ENCODE results near the gene SNED1. TPM values are rescaled to one million over a fixed set of nuclear protein-coding genes. Genes with fewer than 3 reads are reported as not detected.

Gene SNED1
- polyA plus RNA-seq, 1 donor from 2014 or later = 0.32 TPM

DNA sequence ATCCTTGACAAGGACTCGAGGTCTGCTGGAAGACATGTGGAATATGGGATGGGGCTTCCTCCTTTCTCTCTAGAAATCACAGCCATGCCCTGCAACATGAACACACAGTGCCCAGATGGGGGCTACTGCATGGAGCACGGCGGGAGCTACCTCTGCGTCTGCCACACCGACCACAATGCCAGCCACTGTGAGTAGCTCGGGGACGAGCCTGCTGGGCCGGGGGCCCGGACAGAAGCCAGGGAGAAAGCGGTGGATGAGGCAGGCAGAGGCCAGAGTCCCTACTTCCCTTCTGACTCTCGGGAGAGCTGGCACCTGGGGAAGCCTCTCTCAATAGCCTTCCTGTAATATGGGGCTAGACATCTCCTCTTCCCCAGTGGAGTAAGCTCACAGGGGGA lies 50.5 kb downstream of the SNED1 start:
- H3K9me3 ChIP-seq (ENCODE audit: low read length) = no peaks in the 10 kb centered on the region
- TF ChIP-seq, protein P1, sequence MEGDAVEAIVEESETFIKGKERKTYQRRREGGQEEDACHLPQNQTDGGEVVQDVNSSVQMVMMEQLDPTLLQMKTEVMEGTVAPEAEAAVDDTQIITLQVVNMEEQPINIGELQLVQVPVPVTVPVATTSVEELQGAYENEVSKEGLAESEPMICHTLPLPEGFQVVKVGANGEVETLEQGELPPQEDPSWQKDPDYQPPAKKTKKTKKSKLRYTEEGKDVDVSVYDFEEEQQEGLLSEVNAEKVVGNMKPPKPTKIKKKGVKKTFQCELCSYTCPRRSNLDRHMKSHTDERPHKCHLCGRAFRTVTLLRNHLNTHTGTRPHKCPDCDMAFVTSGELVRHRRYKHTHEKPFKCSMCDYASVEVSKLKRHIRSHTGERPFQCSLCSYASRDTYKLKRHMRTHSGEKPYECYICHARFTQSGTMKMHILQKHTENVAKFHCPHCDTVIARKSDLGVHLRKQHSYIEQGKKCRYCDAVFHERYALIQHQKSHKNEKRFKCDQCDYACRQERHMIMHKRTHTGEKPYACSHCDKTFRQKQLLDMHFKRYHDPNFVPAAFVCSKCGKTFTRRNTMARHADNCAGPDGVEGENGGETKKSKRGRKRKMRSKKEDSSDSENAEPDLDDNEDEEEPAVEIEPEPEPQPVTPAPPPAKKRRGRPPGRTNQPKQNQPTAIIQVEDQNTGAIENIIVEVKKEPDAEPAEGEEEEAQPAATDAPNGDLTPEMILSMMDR (IDR thresholded peaks at IDR 0.05; ENCODE audit: poor library complexity, severe bottlenecking) = no peak
- TF ChIP-seq MXI1 (conservative IDR thresholded peaks at IDR 0.05; ENCODE audit: poor library complexity, severe bottlenecking) (no peak), POLR2AphosphoS5 (IDR thresholded peaks at IDR 0.05) (no peak), EZH2 (IDR thresholded peaks at IDR 0.05; ENCODE audit: borderline replicate concordance, insufficient read depth, low read length, poor library complexity, severe bottlenecking) (no peak), EP300 (conservative IDR thresholded peaks at IDR 0.05; ENCODE audit: poor library complexity, severe bottlenecking) (no peak), RAD21 (conservative IDR thresholded peaks at IDR 0.05) (no peak), SMC3 (conservative IDR thresholded peaks at IDR 0.05; ENCODE audit: poor library complexity) (no peak), TAF1 (IDR thresholded peaks at IDR 0.05; ENCODE audit: low read depth) (no peak)
- TF ChIP-seq, protein P2, sequence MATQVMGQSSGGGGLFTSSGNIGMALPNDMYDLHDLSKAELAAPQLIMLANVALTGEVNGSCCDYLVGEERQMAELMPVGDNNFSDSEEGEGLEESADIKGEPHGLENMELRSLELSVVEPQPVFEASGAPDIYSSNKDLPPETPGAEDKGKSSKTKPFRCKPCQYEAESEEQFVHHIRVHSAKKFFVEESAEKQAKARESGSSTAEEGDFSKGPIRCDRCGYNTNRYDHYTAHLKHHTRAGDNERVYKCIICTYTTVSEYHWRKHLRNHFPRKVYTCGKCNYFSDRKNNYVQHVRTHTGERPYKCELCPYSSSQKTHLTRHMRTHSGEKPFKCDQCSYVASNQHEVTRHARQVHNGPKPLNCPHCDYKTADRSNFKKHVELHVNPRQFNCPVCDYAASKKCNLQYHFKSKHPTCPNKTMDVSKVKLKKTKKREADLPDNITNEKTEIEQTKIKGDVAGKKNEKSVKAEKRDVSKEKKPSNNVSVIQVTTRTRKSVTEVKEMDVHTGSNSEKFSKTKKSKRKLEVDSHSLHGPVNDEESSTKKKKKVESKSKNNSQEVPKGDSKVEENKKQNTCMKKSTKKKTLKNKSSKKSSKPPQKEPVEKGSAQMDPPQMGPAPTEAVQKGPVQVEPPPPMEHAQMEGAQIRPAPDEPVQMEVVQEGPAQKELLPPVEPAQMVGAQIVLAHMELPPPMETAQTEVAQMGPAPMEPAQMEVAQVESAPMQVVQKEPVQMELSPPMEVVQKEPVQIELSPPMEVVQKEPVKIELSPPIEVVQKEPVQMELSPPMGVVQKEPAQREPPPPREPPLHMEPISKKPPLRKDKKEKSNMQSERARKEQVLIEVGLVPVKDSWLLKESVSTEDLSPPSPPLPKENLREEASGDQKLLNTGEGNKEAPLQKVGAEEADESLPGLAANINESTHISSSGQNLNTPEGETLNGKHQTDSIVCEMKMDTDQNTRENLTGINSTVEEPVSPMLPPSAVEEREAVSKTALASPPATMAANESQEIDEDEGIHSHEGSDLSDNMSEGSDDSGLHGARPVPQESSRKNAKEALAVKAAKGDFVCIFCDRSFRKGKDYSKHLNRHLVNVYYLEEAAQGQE (IDR thresholded peaks at IDR 0.05; ENCODE audit: borderline replicate concordance) = no peak
- no peaks in the 10 kb centered on the region for H3K79me2 ChIP-seq (replicated peaks; ENCODE audit: insufficient read depth, low read length)
- no peak overlapping the region for H3K27ac ChIP-seq (ENCODE audit: low read length)
- no peaks in the 10 kb centered on the region for H3F3A ChIP-seq (ENCODE audit: insufficient read depth, low read length, poor library complexity, severe bottlenecking)
- no peaks in the 10 kb centered on the region for H4K20me1 ChIP-seq (ENCODE audit: insufficient read depth)
- no peak overlapping the region for H3K4me3 ChIP-seq (ENCODE audit: low read length)
- peaks cover 26% of the 10 kb centered on the region for H3K27me3 ChIP-seq (ENCODE audit: insufficient read depth, low read depth, low read length)
- H3K4me2 ChIP-seq (ENCODE audit: low read length) = no peak overlapping the region
- H3K9ac ChIP-seq (ENCODE audit: low read length) = no peak overlapping the region
- H2AFZ ChIP-seq (ENCODE audit: low read depth, low read length) = no peak overlapping the region
- H3K36me3 ChIP-seq (ENCODE audit: insufficient read depth, low read length) = no peaks in the 10 kb centered on the region
- no peaks in the 10 kb centered on the region for H3K9me2 ChIP-seq (ENCODE audit: insufficient read depth, low read length)

DNA sequence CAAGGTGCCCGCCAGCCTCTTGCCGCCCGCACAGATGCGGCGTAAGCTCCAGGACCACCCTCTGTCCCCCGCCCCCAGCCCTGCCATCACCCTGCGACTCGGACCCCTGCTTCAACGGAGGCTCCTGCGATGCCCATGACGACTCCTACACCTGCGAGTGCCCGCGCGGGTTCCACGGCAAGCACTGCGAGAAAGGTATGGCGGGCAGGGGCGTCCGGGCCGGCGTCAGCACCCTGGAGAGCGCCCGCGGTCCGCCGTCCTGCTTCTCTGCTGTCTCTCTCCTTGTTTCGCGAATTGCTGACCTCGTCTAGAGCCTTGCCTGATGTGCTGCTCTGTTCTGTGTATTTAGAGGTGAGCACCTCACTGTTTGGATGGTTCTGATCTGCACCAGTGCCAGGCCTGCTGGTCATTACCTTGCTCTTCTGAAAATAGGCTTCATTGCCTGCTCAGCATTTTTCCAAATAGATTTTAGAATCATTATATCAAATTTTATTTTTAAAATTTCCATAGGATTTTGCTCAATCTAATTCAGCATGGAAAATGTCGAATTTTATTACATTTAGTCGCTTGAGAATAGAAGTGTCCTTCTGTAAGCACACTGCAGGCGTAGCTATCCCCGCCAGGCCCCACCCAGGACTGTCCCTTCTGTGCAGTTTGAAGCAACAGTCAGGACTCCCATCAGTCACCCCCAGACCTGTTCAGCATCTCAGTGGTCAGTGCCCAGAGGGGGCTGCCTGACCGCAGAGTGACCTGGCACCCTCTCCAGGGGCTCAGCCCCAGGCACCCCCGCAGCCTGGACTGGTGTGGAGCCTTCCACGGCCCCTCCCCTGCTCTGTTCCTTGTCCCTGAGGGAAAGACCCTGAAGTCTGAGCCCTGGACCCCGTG lies 51.6 kb downstream of the SNED1 start:
- Histone ChIP-seq H3K36me3 (ENCODE audit: insufficient read depth, low read length) (no peaks in the 10 kb centered on the region), H4K20me1 (ENCODE audit: insufficient read depth) (no peaks in the 10 kb centered on the region), H3K9me3 (ENCODE audit: low read length) (no peaks in the 10 kb centered on the region), H3K4me2 (ENCODE audit: low read length) (no peak overlapping the region), H3K27ac (ENCODE audit: low read length) (no peak overlapping the region), H3K79me2 (replicated peaks; ENCODE audit: insufficient read depth, low read length) (no peaks in the 10 kb centered on the region), H3K9ac (ENCODE audit: low read length) (no peak overlapping the region), H3K27me3 (ENCODE audit: insufficient read depth, low read depth, low read length) (peaks cover 20% of the 10 kb centered on the region), H3F3A (ENCODE audit: insufficient read depth, low read length, poor library complexity, severe bottlenecking) (no peaks in the 10 kb centered on the region), H3K9me2 (ENCODE audit: insufficient read depth, low read length) (no peaks in the 10 kb centered on the region), H2AFZ (ENCODE audit: low read depth, low read length) (no peak overlapping the region), H3K4me3 (ENCODE audit: low read length) (no peak overlapping the region)
- TF ChIP-seq, protein P2 (IDR thresholded peaks at IDR 0.05; ENCODE audit: borderline replicate concordance) = no peak
- TF ChIP-seq, protein P1 (IDR thresholded peaks at IDR 0.05; ENCODE audit: poor library complexity, severe bottlenecking) = no peak
- TF ChIP-seq SMC3 (conservative IDR thresholded peaks at IDR 0.05; ENCODE audit: poor library complexity) (no peak), TAF1 (IDR thresholded peaks at IDR 0.05; ENCODE audit: low read depth) (no peak), EZH2 (IDR thresholded peaks at IDR 0.05; ENCODE audit: borderline replicate concordance, insufficient read depth, low read length, poor library complexity, severe bottlenecking) (no peak), POLR2AphosphoS5 (IDR thresholded peaks at IDR 0.05) (no peak), MXI1 (conservative IDR thresholded peaks at IDR 0.05; ENCODE audit: poor library complexity, severe bottlenecking) (no peak), RAD21 (conservative IDR thresholded peaks at IDR 0.05) (no peak)

Data from neural cell (in vitro differentiated cells).